ENCODE results near the gene PDCD1.

GRCh38 chr2:241895712-241896641 is 37.3 kb upstream of the PDCD1 start:
- TF ChIP-seq, protein P1, sequence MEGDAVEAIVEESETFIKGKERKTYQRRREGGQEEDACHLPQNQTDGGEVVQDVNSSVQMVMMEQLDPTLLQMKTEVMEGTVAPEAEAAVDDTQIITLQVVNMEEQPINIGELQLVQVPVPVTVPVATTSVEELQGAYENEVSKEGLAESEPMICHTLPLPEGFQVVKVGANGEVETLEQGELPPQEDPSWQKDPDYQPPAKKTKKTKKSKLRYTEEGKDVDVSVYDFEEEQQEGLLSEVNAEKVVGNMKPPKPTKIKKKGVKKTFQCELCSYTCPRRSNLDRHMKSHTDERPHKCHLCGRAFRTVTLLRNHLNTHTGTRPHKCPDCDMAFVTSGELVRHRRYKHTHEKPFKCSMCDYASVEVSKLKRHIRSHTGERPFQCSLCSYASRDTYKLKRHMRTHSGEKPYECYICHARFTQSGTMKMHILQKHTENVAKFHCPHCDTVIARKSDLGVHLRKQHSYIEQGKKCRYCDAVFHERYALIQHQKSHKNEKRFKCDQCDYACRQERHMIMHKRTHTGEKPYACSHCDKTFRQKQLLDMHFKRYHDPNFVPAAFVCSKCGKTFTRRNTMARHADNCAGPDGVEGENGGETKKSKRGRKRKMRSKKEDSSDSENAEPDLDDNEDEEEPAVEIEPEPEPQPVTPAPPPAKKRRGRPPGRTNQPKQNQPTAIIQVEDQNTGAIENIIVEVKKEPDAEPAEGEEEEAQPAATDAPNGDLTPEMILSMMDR (IDR thresholded peaks at IDR 0.05; ENCODE audit: low read depth, low read length), result no peak
- TF ChIP-seq EZH2phosphoT487 (IDR thresholded peaks at IDR 0.05; ENCODE audit: low read depth), result no peak
